ENCODE data around the gene GKAP1.
"Not testable (repeated sequence)": the region's sequence is repeated elsewhere in the genome, so short reads cannot be mapped to it uniquely, and the experiment has no call there.

The GKAP1 gene

DNA sequence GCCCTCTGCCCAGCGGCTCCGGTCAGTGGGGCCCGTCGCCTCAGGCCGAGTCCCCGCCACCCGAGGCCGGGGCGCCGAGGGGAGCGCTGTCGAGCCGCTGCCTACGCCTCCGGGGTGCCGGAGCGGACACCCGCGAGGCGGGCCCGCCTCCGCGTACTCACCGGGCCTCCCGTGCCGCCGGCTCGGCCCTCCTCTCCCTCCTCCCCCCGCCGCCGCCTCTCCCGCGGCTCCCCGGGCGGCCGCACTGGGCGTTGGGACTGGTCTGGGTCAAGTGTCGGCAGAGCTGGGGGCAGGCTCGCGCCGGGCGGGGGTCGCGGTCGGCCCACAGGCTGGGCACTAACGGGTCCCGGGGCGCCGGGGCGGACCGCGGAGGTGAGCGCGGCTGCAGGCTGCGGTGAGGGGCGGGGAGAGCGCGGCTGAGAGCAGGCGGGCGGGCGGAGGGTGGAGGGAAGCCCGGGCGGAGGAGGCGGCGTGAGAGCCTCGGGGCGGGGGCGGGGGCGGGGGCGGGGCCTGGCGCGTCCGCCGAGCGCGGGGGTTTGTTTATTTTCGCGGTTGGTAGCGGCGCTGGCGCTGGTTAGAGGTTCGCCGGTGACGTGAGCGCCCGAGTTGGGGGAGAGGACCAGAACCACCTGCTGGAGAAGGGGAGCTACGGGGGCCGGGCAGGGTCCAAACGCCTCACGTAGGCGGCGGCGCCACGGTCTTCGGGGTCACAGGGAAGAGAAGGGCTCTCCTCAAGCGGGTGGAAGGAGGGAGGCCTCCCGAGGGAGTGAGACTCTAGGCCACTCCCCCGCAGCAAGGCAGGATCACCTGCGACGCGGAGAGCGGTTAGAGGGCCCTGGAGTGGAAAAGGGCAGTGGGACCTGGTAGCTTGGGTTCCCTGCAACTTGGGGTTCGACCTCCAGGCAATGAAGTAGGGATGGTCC is at the start of gene GKAP1:
TSS of gene GKAP1 (minus strand) at position 414 of the 923 bp plus-strand sequence. CDS start 11,252 bp downstream, outside the sequence.
- DNase-seq (ENCODE audit: low read depth), result not testable (repeated sequence)

DNA sequence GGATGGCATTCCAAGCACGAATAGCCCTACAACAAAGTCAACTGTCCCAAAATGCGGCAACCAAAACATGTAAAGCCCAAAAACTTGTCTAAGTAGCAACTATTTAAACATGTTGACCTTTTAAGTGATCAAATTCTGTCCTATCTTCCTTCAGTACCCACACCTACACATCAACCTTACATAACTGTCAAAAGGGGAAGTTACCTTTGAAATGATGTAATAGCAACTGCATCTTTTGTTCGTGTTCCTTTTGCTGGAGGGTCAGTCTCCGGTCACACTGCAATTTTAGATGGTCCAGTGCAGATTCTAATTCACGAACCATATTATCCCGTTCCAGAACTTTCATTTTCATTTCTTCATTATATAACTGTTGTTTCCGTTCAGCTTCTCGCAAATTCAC is 32.3 kb upstream of the GKAP1 start:
- DNase-seq (ENCODE audit: low read depth), result not testable (repeated sequence)

DNA sequence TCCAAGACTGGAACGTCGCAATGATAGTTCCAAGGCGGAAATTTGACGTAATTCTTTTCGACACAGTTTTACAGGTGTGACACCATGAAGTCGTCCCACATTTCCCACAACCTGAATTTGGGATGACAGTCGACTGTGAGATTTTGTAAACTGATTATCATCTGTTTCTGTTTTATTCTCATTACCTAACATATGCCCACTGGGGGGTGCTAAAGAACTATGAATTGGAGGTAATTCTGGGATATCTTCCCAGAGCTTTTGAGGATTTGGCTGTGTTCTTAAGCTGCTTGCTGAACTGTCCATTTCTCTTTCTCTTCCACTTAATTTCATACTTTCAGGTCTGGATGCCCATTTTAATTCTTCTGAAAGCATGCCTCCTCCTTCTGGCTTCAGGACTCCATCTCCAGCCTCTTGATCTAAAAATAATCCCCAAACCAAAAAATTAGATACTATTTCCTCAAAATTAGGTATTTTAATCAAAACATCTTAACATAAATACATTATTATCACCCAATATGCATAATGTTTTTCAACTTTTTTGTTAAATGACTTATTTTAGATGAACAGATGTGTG is 19.6 kb upstream of the GKAP1 start:
- DNase-seq (ENCODE audit: low read depth), result not testable (repeated sequence)

DNA sequence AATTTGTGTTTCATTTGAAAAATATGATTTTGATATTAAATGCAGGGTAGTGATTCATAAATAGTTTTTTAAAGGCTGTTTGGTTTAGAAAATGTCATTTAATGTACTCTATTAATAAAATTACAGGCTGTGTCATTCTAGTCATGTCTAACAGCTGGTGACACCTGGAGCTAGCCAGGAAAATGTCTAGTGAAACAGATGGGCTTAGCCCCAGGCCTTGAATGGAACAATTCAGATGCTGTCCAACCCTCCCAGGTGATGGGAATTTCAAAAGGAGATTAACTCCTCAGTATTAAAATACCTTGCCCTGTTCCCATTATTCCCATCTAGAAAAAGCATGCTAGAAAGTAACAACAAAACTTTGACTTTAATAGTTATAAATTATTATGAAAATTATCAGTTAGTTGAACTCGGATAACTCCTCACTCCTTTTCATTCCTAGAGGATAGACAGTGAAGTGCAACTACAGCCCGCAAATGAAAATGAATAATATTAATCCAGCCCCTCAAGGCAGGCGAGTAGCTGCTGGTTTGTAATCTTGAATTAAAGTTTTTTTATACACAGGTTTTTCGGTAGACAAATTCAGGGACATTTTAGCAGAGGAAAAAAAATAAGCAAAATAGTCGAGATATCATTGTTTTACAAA is 13.0 kb upstream of the GKAP1 start:
- DNase-seq (ENCODE audit: low read depth), result not testable (repeated sequence)

DNA sequence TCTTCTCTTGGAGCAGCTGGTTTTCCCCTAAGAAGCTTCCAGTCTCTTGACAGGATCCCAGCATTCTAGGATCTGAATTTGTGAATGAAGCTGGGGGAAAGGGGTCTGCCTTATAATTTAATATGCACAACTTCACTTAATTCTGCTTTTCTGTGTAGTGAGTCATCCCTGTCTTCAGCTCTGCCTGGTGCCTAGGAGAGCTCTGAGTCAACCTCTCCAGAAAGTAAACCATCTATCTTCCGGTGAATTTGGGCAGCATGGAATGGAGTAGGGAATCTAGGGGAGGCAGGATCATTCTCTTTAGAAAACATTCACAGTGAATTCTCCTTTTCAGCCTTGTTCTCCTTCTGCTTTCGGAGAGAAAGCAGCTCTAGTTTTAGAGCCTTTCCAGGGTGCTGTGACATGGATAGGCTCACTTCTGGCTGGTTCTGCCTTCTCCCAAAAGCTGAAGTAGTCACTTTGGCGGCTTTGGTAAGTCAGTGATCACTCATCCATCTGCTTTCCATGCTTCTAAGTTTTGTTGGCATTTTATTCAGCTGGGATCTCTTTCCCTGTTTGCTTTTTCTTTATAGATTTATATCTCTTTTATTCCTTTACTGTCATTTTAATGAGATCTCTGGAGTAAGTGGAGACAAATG is 7.5 kb upstream of the GKAP1 start:
- not testable (repeated sequence) for DNase-seq (ENCODE audit: low read depth)

DNA sequence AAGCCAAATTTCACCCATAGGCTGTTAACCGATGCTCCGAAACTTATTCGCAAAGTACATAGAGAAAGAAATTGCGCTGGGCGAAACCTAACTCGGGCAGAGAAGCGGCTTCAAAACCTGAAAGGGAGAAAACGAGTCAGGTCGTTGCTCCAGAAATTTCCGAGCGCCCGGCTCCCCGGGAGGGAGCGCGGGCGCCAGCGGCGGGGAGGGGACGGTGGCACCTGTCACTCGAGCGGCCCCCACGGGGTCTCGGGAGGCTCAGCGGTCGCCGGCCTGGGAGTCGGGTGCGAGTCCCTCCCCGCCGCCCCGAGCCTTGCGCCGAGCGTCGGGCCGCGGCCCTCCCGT is 586 bp downstream of the GKAP1 start:
- not testable (repeated sequence) for DNase-seq (ENCODE audit: low read depth)

DNA sequence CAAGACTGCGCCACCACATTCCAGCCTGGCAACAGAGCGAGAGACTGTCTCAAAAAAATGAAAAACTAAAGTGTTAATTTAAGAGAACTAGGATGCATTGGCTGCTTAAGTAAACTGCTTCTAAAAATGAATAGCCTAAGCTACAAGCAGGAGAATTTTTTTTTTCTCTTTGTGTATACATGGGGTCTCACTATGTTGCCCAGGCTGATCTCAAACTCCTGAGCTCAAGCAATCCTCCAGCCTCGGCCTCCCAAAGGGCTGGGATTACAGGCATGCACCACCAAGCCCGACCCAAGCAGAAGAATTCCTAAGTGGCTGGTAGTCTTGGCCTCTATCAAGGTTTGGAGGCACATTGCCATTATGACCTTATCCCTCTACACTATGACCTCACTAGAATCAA is 2.4 kb downstream of the GKAP1 start:
- not testable (repeated sequence) for DNase-seq (ENCODE audit: low read depth)

DNA sequence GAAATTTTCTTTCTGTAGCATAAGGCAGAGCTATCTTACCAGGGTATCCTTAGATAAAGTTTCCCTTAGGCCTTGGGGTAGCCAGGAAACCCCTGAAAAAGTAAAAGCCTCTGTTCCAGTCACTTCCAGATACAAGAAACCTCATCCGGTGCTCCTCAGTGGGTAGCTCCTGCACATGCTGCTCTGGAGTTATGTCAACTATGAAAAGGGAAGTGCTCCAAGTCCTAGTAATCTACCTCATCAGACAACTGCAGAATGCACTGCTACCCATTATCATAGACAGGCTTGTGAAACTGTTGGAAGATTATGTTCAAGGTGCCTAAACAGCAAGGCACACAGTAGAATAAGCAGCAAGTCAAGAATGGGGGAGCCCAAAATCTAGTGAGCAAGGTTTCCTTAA is 8.4 kb downstream of the GKAP1 start:
- not testable (repeated sequence) for DNase-seq (ENCODE audit: low read depth)

DNA sequence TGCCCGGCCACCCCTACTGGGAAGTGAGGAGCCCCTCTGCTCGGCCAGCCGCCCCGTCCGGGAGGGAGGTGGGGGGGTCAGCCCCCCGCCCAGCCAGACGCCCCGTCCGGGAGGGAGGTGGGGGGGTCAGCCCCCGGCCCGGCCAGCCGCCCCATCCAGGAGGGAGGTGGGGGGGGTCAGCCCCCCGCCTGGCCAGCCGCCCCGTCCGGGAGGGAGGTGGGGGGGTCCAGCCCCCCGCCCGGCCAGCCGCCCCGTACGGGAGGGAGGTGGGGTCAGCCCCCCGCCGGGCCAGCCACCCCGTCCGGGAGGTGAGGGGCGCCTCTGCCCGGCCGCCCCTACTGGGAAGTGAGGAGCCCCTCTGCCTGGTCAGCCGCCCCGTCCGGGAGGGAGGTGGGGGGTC is 13.1 kb downstream of the GKAP1 start:
- DNase-seq (ENCODE audit: low read depth), result not testable (repeated sequence)

DNA sequence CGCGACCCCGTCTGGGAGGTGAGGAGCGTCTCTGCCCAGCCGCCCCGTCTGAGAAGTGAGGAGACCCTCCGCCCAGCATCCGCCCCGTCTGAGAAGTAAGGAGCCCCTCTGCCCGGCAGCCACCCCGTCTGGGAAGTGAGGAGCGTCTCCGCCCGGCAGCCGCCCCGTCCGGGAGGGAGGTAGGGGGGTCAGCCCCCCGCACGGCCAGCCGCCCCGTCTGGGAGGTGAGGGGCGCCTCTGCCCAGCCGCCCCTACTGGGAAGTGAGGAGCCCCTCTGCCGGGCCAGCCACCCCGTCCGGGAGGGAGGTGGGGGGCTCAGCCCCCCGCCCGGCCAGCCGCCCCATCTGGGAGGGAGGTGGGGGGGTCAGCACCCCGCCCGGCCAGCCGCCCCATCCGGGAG is 13.6 kb downstream of the GKAP1 start:
- DNase-seq (ENCODE audit: low read depth), result not testable (repeated sequence)

DNA sequence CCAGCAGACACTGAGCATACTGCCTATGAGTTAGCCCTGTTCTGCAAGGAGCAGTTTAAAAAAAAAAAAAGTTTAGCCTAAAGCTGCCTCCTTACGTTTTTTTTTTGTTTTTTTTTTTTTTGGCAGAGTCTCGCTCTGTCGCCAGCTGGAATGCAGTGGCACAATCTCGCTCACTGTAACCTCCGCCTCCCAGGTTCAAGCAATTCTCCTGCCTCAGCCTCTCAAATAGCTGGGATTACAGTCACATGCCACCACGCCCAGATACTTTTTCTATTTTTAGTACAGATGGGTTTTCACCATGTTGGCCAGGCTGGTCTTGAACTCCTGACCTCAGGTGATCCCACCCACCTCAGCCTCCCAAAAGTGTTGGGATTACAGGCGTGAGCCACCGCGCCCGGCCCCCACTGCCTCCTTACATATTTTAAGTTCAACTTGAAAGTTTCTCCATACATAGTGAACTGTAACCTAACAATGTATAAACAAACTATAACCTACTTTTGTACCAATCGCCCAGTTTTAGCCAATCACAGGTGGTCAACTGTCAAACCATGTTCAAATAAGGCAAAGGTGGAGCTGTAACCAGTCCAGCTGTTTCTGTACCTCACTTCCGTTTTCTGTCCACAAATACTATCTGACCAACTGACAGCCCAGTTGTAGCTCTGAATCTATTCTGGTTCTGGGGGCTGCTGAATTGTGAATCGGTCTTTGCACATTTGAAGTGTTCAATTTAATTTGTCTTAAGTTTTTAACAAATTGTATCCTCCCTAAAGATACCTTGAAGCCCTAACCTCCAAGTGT is 17.1 kb downstream of the GKAP1 start:
- no peak for DNase-seq (ENCODE audit: low read depth)

DNA sequence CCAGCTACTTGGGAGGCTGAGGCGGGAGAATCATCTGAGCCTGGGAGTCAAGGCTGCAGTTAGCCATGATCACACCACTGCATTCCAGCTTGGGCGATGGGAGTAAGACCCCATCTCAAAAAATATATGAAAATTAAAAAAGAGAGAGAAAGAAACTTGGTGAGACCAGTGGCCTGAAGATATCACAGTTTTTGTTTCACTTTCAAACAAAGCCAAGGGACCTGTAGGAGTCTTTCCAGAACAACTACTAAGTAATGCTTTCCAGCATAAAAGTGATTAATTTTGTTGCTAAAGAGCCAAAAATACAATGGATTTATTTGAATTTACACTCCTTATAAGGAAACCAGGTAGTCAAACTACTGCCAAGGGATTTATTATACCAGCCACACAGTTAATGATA is 23.5 kb downstream of the GKAP1 start:
- DNase-seq (ENCODE audit: low read depth), result no peak

DNA sequence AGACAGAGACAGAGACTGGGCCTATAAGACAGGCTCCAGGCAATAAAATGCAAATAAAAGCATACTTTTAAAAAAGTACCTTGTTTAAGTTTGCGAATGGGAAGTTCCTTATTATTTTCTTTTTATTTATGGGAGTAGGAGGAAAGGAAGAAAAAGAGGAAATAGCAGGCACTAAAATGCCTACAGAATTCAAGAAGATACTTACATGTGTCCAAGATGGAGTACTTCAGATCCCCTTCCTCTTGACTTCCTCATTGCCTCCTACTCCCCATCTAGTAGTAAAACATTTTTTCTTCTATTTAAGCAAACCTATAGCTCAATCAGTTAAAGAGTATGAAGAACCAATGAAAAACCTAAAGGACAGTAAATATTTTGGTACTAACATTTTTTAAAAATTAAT is 24.8 kb downstream of the GKAP1 start:
- DNase-seq (ENCODE audit: low read depth), result no peak

DNA sequence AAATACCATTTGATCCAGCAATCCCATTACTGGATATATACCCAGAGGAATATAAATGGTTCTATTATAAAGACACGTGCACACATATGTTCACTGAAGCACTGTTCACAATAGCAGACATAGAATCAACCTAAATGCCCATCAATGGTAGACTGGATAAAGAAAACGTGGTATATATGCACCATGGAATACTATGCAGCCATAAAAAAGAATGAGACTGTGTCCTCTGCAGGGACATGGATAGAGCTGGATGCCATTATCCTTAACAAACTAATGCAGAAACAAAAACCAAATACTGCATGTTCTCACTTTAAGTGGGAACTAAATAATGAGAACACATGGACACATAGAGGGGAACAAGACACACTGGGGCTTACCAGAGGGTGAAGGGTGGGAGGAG is 39.4 kb downstream of the GKAP1 start:
- no peak for DNase-seq (ENCODE audit: low read depth)

DNA sequence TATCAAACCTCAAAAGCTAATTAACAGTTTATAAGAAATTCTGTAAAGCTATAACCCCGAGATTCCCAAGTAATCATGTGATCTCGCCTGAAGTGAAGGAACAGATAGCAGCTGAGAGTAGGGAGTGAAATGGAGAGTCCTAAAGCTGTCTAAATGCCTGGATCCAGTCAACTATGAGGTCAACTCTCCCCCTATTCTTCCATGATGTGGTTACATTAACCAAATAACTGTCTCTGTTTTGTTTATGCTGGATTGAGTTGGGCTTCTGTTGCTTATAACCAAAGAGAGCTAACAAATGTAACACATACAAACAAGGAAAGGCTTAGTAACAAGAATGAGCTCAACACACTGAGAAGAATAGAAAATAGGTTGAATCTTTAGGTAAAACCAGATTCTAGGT is 41.6 kb downstream of the GKAP1 start:
- no peak for DNase-seq (ENCODE audit: low read depth)

DNA sequence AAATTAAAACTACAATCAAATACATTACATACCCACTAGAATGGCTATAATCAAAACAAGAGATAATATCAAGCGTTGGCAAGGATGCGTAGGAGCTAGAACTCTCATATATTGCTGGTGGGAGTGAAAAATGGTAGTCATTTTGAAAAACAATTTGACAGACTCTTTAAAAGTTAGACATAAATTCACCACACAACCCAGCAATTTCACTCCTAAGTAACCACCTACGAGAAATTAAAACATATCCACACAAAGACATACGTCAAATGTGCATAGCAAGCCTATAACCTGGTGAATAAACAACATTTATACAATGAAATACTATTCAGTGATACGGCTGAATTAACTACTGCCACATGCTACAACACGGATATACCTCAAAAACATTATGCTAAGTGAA is 44.7 kb downstream of the GKAP1 start:
- DNase-seq (ENCODE audit: low read depth), result no peak

DNA sequence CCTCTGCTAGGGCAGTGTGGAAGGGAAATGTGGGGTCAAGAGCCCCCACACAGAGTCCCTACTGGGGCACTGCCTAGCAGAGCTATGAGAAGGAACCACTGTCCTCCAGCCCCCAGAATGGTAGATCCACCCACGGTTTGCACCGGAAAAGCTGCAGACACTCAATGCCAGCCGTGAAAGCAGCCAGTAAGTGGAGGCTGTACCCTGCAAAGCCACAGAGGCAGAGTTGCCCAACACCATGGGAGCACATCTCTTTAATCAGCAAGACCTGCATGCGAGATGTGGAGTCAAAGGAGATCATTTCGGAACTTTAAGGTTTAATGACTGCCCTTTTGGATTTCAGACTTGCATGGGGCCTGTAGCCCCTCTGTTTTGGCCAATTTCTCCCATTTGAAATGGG is 52.2 kb downstream of the GKAP1 start:
- DNase-seq (ENCODE audit: low read depth), result no peak

DNA sequence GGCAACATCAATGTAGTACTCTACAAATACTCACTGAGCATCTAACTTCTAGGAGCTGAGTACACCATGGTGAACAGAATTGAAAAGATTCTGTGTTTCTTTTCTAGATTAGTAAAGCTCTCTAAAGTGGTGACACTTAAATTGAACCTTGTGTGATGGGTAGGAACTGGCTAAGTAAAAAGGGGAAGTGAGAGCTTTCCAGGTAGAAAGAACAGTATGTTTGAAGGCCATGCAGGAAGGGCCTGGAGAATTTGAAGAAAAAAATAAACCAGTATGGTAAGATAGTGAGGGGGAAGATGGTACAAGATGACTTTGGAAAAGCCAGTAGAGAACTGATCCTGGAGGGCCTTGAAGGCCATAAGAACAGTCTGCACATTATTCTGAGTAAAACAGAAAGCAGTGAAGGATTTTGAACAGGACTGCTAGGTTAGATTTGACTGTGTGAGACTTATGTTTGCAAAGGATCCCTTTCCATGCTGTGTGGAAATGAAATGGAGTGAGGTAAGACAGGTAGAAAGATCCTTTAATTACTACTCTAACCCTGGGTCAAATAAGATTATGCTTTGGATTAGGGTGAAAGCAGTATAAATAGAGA is 63.1 kb downstream of the GKAP1 start:
- DNase-seq (ENCODE audit: low read depth), result no peak

DNA sequence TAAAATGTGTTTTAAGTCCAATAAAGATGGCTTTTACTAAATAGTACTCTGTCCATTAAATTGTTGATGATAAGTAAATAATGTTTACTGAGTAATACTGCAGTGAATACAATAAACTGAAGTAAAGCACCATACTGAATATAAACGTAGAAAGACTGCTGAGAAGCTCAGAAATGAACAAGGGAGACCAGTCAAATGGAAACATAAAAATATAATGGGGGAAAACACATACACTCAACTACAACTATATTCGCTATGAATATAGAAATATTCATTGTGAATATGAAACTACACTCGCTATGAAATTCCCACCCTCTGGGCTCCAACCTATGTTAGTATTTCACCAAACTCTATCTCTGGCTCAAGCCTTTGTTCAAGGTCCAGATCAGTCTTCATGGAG is 67.9 kb downstream of the GKAP1 start:
- DNase-seq (ENCODE audit: low read depth), result no peak

DNA sequence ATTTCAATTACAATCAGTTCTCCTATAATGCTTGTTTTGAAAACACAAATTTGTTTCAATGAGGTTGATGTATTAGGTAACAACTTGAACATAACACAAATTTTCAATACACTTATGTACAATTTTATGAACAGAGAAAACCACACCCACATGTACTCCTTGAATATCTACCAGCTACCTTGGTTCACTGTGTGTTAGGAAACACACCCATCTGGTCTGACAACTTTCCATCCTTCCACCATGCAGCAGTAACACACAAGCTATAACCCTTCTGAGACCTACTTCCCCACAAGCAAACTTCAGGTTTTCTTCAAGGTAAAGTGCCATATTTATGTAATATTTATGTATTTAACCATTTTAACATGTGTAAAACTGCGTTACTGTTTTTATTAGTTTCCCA is 73.4 kb downstream of the GKAP1 start:
- DNase-seq (ENCODE audit: low read depth), result no peak

DNA sequence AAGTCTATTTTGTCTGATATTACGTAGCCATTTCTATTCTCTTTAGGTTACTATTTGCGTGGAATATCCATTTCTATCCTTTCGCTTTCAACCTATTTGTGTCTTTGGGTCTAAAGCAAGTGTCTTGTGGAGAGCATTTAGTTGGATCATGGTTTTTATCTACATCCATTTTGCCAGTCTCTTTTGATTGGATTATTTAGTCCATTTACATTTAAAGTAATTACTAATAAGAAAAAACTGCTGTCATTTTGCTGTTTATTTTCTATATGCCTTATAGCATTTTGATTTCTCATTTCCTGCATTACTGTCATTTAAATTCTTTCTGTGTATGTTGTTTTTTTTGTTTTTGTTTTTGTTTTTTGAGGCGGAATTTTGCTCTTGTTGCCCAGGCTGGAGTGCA is 83.8 kb downstream of the GKAP1 start:
- DNase-seq (ENCODE audit: low read depth), result no peak

Data from HS-5 (cell line).